SK-N-SH (cell line): ENCODE measurements around the gene GAS6. TPM values are rescaled to one million over a fixed set of nuclear protein-coding genes. Genes with fewer than 3 reads are reported as not detected.

Experiments used
- CTCF ChIA-PET: fragments of 300-600, 350-600 bp; formaldehyde crosslinking; extraction: SDS; loops from one replicate; lab custom pipeline; 2021; lab: Yijun Ruan, JAX
- POLR2A ChIA-PET: fragments of 350-600 bp; sonication (Branson Sonifier 250); formaldehyde crosslinking; extraction: SDS; loops from one replicate; lab custom pipeline; 2020; ENCODE audit warnings: antibody characterized with exemption, inconsistent platforms; lab: Yijun Ruan, JAX
- DNase-seq: peaks from one replicate; pipeline ENCODE4 v3.0.0; 2012
- H2AFZ ChIP-seq: fragments of 200-600 bp; sonication (generic); 2 replicates; pipeline ENCODE4 v1.8.1; 2016; ENCODE audit warnings: antibody characterized with exemption, mild to moderate bottlenecking, low read depth
- H3F3A ChIP-seq: fragments of 200-600 bp; sonication (generic); replicated peaks from 2 replicates; pipeline ENCODE3; 2016; ENCODE audit warnings: antibody characterized with exemption, mild to moderate bottlenecking; ENCODE audit not compliant: insufficient read depth
- H3K27ac ChIP-seq, 2 experiments: fragments of 200-500 bp in 1 of 2; fragments of 200-600 bp in 1 of 2; sonication (Bioruptor generic) in 1 of 2; sonication (generic), shearing (Covaris generic) in 1 of 2; 2 replicates each; pipeline versions ENCODE4 v1.5.1 to v1.6.1; 2014 to 2016; ENCODE audit warnings: low read depth in 2 of 2, inconsistent platforms in 1 of 2, low read length in 1 of 2, mild to moderate bottlenecking in 1 of 2, mixed read lengths in 1 of 2
- H3K27me3 ChIP-seq: fragments of 200-600 bp; sonication (generic), shearing (Covaris generic); 2 replicates; pipeline ENCODE4 v1.6.1; 2016; ENCODE audit warnings: mixed run types; ENCODE audit not compliant: insufficient read depth
- H3K36me3 ChIP-seq, 2 experiments: fragments of 200-500 bp in 1 of 2; fragments of 200-600 bp in 1 of 2; sonication (Bioruptor generic) in 1 of 2; sonication (generic) in 1 of 2; replicated peaks in 1 of 2; 2 replicates each; pipeline versions ENCODE3 to v1.5.1; 2014 to 2016; ENCODE audit warnings: low read length in 1 of 2, mild to moderate bottlenecking in 1 of 2; ENCODE audit not compliant: insufficient read depth in 2 of 2, control insufficient read depth in 1 of 2
- H3K4me1 ChIP-seq, 2 experiments: fragments of 200-500 bp in 1 of 2; fragments of 200-600 bp in 1 of 2; sonication (Bioruptor generic) in 1 of 2; sonication (generic), shearing (Covaris generic) in 1 of 2; 2 replicates each; pipeline versions ENCODE4 v1.5.1 to v1.6.1; 2014 to 2016; ENCODE audit warnings: low read depth in 1 of 2, low read length in 1 of 2, mixed run types in 1 of 2; ENCODE audit not compliant: insufficient read depth in 2 of 2, control insufficient read depth in 1 of 2
- H3K4me2 ChIP-seq: fragments of 200-600 bp; sonication (generic), shearing (Covaris generic); 2 replicates; pipeline ENCODE4 v1.6.1; 2017; ENCODE audit warnings: mixed run types
- H3K4me3 ChIP-seq, 2 experiments: fragments of 200-500 bp in 1 of 2; fragments of 200-600 bp in 1 of 2; sonication (Bioruptor generic) in 1 of 2; sonication (generic), shearing (Covaris generic) in 1 of 2; 2 replicates each; pipeline versions ENCODE4 v1.5.1 to v1.8.1; 2014 to 2016; ENCODE audit warnings: low read depth in 2 of 2, inconsistent platforms in 1 of 2, low read length in 1 of 2, mild to moderate bottlenecking in 1 of 2, mixed read lengths in 1 of 2, moderate library complexity in 1 of 2
- H3K79me2 ChIP-seq: fragments of 200-600 bp; sonication (generic); 2 replicates; pipeline ENCODE4 v1.8.1; 2017; ENCODE audit warnings: mild to moderate bottlenecking; ENCODE audit not compliant: insufficient read depth
- H3K9ac ChIP-seq: fragments of 200-600 bp; sonication (generic); 2 replicates; pipeline ENCODE4 v1.6.1; 2017; ENCODE audit warnings: mixed run types
- H3K9me2 ChIP-seq: fragments of 200-600 bp; sonication (generic); 2 replicates; pipeline ENCODE4 v1.6.1; 2017; ENCODE audit warnings: mixed run types
- H3K9me3 ChIP-seq: fragments of 200-600 bp; sonication (generic); 2 replicates; pipeline ENCODE4 v1.6.1; 2017; ENCODE audit warnings: mixed run types, mild to moderate bottlenecking, moderate library complexity
- H4K20me1 ChIP-seq: fragments of 200-600 bp; sonication (generic); 2 replicates; pipeline ENCODE4 v1.6.1; 2017; ENCODE audit warnings: mild to moderate bottlenecking, mixed run types; ENCODE audit not compliant: insufficient read depth
- CHD2 ChIP-seq: fragments of 150-350 bp; IDR thresholded peaks from 2 replicates; pipeline ENCODE4 v1.6.1; 2018; ENCODE audit warnings: low read length; ENCODE audit not compliant: partially characterized antibody
- EP300 ChIP-seq, 2 experiments: IDR thresholded peaks; 2 replicates each; pipeline versions ENCODE4 v1.4.0 to v1.6.1; 2012; ENCODE audit warnings: borderline replicate concordance in 1 of 2, low read depth in 1 of 2, low read length in 1 of 2
- FOSL2 ChIP-seq: IDR thresholded peaks from 2 replicates; pipeline ENCODE4 v1.4.0; 2012; ENCODE audit warnings: low read depth, mild to moderate bottlenecking, moderate library complexity, borderline replicate concordance
- FOXJ3 ChIP-seq: sonication (generic); formaldehyde crosslinking; IDR thresholded peaks from 2 replicates; pipeline ENCODE4 v1.5.1; 2020; ENCODE audit warnings: mild to moderate bottlenecking, missing genetic modification reagents
- FOXM1 ChIP-seq: IDR thresholded peaks from 2 replicates; pipeline ENCODE4 v1.4.0; 2012; ENCODE audit warnings: low read depth, mild to moderate bottlenecking
- GATA2 ChIP-seq: sonication (generic); formaldehyde crosslinking; IDR thresholded peaks from 2 replicates; pipeline ENCODE4 v1.5.0; 2020; ENCODE audit warnings: mild to moderate bottlenecking, missing genetic modification reagents
- JUND ChIP-seq: IDR thresholded peaks from 2 replicates; pipeline ENCODE4 v1.4.0; 2012
- MAX ChIP-seq: IDR thresholded peaks from 2 replicates; pipeline ENCODE4 v1.4.0; 2012; ENCODE audit warnings: low read depth
- MXI1 ChIP-seq: IDR thresholded peaks from 2 replicates; pipeline ENCODE4 v1.6.1; 2012; ENCODE audit warnings: mild to moderate bottlenecking, low read depth, low read length, improper control_type of control experiment
- POLR2AphosphoS5 ChIP-seq: IDR thresholded peaks from 2 replicates; pipeline ENCODE4 v1.6.1; 2012; ENCODE audit warnings: low read depth, low read length
- RAD21 ChIP-seq: IDR thresholded peaks from 2 replicates; pipeline ENCODE4 v1.6.1; 2012; ENCODE audit warnings: mild to moderate bottlenecking, low read length
- REST ChIP-seq: IDR thresholded peaks from 2 replicates; pipeline ENCODE4 v1.6.1; 2012; ENCODE audit warnings: mild to moderate bottlenecking, low read depth, low read length, moderate library complexity
- RFX5 ChIP-seq: IDR thresholded peaks from 2 replicates; pipeline ENCODE4 v1.6.1; 2012; ENCODE audit warnings: mild to moderate bottlenecking, improper control_type of control experiment, low read length
- RXRA ChIP-seq: IDR thresholded peaks from 2 replicates; pipeline ENCODE4 v1.4.0; 2012; ENCODE audit warnings: low read depth, mild to moderate bottlenecking, borderline replicate concordance
- SMC3 ChIP-seq: IDR thresholded peaks from 2 replicates; pipeline ENCODE4 v1.6.1; 2012; ENCODE audit warnings: low read depth, low read length, improper control_type of control experiment
- TAF1 ChIP-seq: IDR thresholded peaks from 2 replicates; pipeline ENCODE4 v1.6.1; 2012; ENCODE audit warnings: low read depth, mild to moderate bottlenecking, low read length, moderate library complexity, borderline replicate concordance
- TCF12 ChIP-seq: IDR thresholded peaks from 2 replicates; pipeline ENCODE4 v1.4.0; 2012
- USF1 ChIP-seq: IDR thresholded peaks from 2 replicates; pipeline ENCODE4 v1.4.0; 2012; ENCODE audit warnings: low read depth, borderline replicate concordance
- USF2 ChIP-seq: fragments of 150-350 bp; IDR thresholded peaks from 2 replicates; pipeline ENCODE4 v1.6.1; 2017; ENCODE audit warnings: antibody characterized with exemption, low read length, low read depth, borderline replicate concordance
- YY1 ChIP-seq: IDR thresholded peaks from 2 replicates; pipeline ENCODE4 v1.4.0; 2012; ENCODE audit warnings: low read depth, mild to moderate bottlenecking
- ZBTB33 ChIP-seq: IDR thresholded peaks from 2 replicates; pipeline ENCODE4 v1.4.0; 2012; ENCODE audit warnings: low read depth, borderline replicate concordance
- WGBS: methylation state at CpG from one replicate; pipeline ENCODE4 v1.1.6; 2017; ENCODE audit warnings: low lambda C conversion rate; 5-methylcytosine and 5-hydroxymethylcytosine counted together
- polyA plus RNA-seq, 3 experiments: library from polyadenylated mRNA; depleted of rRNA; stranded (reverse); fragments of >200 nt; gene quantifications; 2 replicates each; pipeline ENCODE4 v1.2.3, GENCODE V29; 2012

GAS6 gene
- polyA plus RNA-seq, 1 of the 3 experiments (the other 2 are of a cell fraction), result 380 TPM

- TF ChIP-seq EP300 (IDR thresholded peaks at IDR 0.05; ENCODE audit: borderline replicate concordance in 1 of 2, low read depth in 1 of 2, low read length in 1 of 2) (peak in 1 of 2 experiments; percentile 94; a peak in 2 of 4 replicates), MXI1 (no peak), GATA2 (CRISPR knock-in tag) (no peak), MAX (peak; percentile 41; the same call in 1 of the 2 replicates), TCF12 (peak; percentile 97), YY1 (no peak; the same call in 1 of the 2 replicates), RAD21 (no peak), FOSL2 (peak; percentile 76; the same call in 1 of the 2 replicates), TAF1 (no peak), USF1 (no peak), RFX5 (no peak), FOXJ3 (CRISPR knock-in tag) (no peak), RXRA (peak; percentile 32; the same call in 1 of the 2 replicates)
These were observed 44.0 kb upstream of the GAS6 start (continued) for GRCh38 chr13:113907635-113908617.

GRCh38 chr13:113906571-113906970, 42.7 kb upstream of the GAS6 start:
- peaks cover 34% of the 10 kb centered on the region for H3F3A ChIP-seq
- H3K79me2 ChIP-seq, result no peaks in the 10 kb centered on the region
- H3K9me2 ChIP-seq, result no peaks in the 10 kb centered on the region
- peaks cover 8% of the 10 kb centered on the region for H3K9me3 ChIP-seq
- no peak overlapping the region for H3K4me3 ChIP-seq
- no peak overlapping the region for H3K4me2 ChIP-seq
- ChIA-PET POLR2A (no interaction called here), CTCF (interaction anchor here (1.0 kb wide), 1 partner anchor 85 kb away, joined by 3 read pairs; no protein-coding TSS in a partner anchor)
- peaks cover 17 to 36% of the 10 kb centered on the region in 2 experiments for H3K4me1 ChIP-seq
- no peaks in the 10 kb centered on the region for H3K27me3 ChIP-seq
- no peak overlapping the region for H2AFZ ChIP-seq
- H3K36me3 ChIP-seq, result peaks cover 0 to 4% of the 10 kb centered on the region in 2 experiments
- no peak overlapping the region for H3K9ac ChIP-seq
- WGBS, result 51% methylated on average over 4 of the region's 4 CpGs
- no peak for DNase-seq
- H4K20me1 ChIP-seq, result no peaks in the 10 kb centered on the region
- peak overlapping the region; percentile 57 to 64; a peak in 3 of 4 replicates for H3K27ac ChIP-seq
- TF ChIP-seq USF2, result no peak
- no peak for TF ChIP-seq MXI1
- TF ChIP-seq RAD21, result peak; percentile 15; the same call in 1 of the 2 replicates
- no peak for TF ChIP-seq FOXJ3 (CRISPR knock-in tag)
- no peak for TF ChIP-seq FOXM1
- TF ChIP-seq JUND, result no peak
- no peak for TF ChIP-seq ZBTB33
- no peak for TF ChIP-seq CHD2
- no peak for TF ChIP-seq TAF1
- TF ChIP-seq REST, result no peak
- no peak for TF ChIP-seq USF1
- no peak for TF ChIP-seq SMC3
- TF ChIP-seq EP300 (IDR thresholded peaks at IDR 0.05; ENCODE audit: borderline replicate concordance in 1 of 2, low read depth in 1 of 2, low read length in 1 of 2), result no peak
- no peak for TF ChIP-seq POLR2AphosphoS5
